Loucy (cell line): ENCODE results near the gene AMPD3.

Experiments
- H2AFZ ChIP-seq: fragments of 200-600 bp; sonication (generic); 2 replicates; pipeline ENCODE4 v1.6.0; 2016; ENCODE audit warnings: antibody characterized with exemption, mild to moderate bottlenecking, low read length, moderate library complexity
- H3F3A ChIP-seq: fragments of 200-600 bp; 2 replicates; pipeline ENCODE4 v1.6.0; 2016; ENCODE audit warnings: antibody characterized with exemption, low read depth, mild to moderate bottlenecking
- H3K27me3 ChIP-seq: fragments of 200-600 bp; sonication (generic); 2 replicates; pipeline ENCODE4 v1.6.1; 2014; ENCODE audit warnings: low read length, mild to moderate bottlenecking; ENCODE audit not compliant: insufficient read depth, poor library complexity, severe bottlenecking
- H3K36me3 ChIP-seq: fragments of 200-600 bp; sonication (generic); 2 replicates; pipeline ENCODE4 v1.6.1; 2016; ENCODE audit warnings: low read length; ENCODE audit not compliant: insufficient read depth
- H3K4me1 ChIP-seq: fragments of 200-600 bp; sonication (generic); 2 replicates; pipeline ENCODE4 v1.5.1; 2014; ENCODE audit warnings: low read length, mild to moderate bottlenecking; ENCODE audit not compliant: insufficient read depth, poor library complexity, severe bottlenecking
- H3K4me2 ChIP-seq: fragments of 200-600 bp; sonication (generic); 2 replicates; pipeline ENCODE4 v1.6.0; 2014; ENCODE audit warnings: antibody characterized with exemption, low read length, low read depth, mild to moderate bottlenecking; ENCODE audit not compliant: poor library complexity, severe bottlenecking
- H3K4me3 ChIP-seq: fragments of 200-600 bp; sonication (generic); 2 replicates; pipeline ENCODE4 v1.5.1; 2014; ENCODE audit warnings: low read length, mild to moderate bottlenecking, mixed read lengths; ENCODE audit not compliant: poor library complexity, severe bottlenecking
- H3K79me2 ChIP-seq: fragments of 200-600 bp; sonication (generic); 2 replicates; pipeline ENCODE4 v1.6.1; 2014; ENCODE audit warnings: low read length; ENCODE audit not compliant: insufficient read depth
- H3K9ac ChIP-seq: fragments of 200-600 bp; sonication (generic); 2 replicates; pipeline ENCODE4 v1.6.0; 2014; ENCODE audit warnings: mild to moderate bottlenecking, low read depth, low read length, moderate library complexity; ENCODE audit not compliant: poor library complexity, severe bottlenecking
- H3K9me2 ChIP-seq: fragments of 200-600 bp; sonication (generic); replicated peaks from 2 replicates; pipeline ENCODE4 v1.6.1; 2016; ENCODE audit warnings: low read depth, low read length, mixed read lengths
- H3K9me3 ChIP-seq: fragments of 200-600 bp; sonication (generic); 2 replicates; pipeline ENCODE4 v1.6.1; 2014; ENCODE audit warnings: mild to moderate bottlenecking, antibody characterized with exemption, low read length, low read depth; ENCODE audit not compliant: insufficient read depth
- H4K20me1 ChIP-seq: fragments of 200-600 bp; sonication (generic); 2 replicates; pipeline ENCODE4 v1.6.0; 2014; ENCODE audit warnings: antibody characterized with exemption, low read length, mild to moderate bottlenecking; ENCODE audit not compliant: insufficient read depth, poor library complexity, severe bottlenecking
- CTCF ChIP-seq: fragments of 200-600 bp; sonication (generic); conservative IDR thresholded peaks from 2 replicates; pipeline ENCODE4 v1.5.1; 2014; ENCODE audit warnings: mild to moderate bottlenecking, antibody characterized with exemption, low read length
- EZH2phosphoT487 ChIP-seq: fragments of 200-600 bp; IDR thresholded peaks from 2 replicates; pipeline ENCODE4 v1.6.1; 2018; ENCODE audit warnings: antibody characterized with exemption, mild to moderate bottlenecking, moderate library complexity, borderline replicate concordance

AMPD3 gene

GRCh38 chr11:10503777-10504480, 48.9 kb downstream of the AMPD3 start:
- no peaks in the 10 kb centered on the region for H3K4me1 ChIP-seq
- no peak overlapping the region for H3K9ac ChIP-seq
- H3K79me2 ChIP-seq = no peaks in the 10 kb centered on the region
- no peak overlapping the region for H2AFZ ChIP-seq
- H3F3A ChIP-seq = no peaks in the 10 kb centered on the region
- no peak overlapping the region for H3K4me3 ChIP-seq
- no peaks in the 10 kb centered on the region for H3K27me3 ChIP-seq
- TF ChIP-seq CTCF = no peak
- no peaks in the 10 kb centered on the region for H3K9me3 ChIP-seq
- H3K36me3 ChIP-seq = peaks cover 83% of the 10 kb centered on the region
- no peaks in the 10 kb centered on the region for H3K9me2 ChIP-seq
- no peaks in the 10 kb centered on the region for H4K20me1 ChIP-seq
- H3K4me2 ChIP-seq = no peak overlapping the region

DNA sequence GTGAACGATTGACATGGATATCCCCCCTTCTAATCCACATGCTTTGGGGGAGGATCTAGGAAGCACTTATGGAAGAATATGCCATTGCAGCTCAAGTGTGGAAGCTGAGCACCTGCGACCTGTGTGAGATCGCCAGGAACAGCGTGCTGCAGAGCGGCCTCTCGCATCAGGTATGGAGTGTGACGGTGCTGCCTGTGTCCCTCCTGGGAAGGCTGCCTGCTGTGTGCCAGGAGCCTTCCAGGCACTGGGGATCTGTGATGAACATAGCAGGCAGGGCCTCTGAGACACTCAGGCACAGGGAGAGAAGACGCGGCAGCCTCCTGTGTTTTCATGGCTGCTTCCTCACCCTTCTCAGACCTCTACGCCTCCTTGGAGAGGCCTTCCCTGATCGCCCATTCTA, 49.4 kb downstream of the AMPD3 start:
- Histone ChIP-seq H3K9me2 (no peaks in the 10 kb centered on the region), H3K4me2 (no peak overlapping the region), H3K4me1 (no peaks in the 10 kb centered on the region), H3K36me3 (peaks cover 78% of the 10 kb centered on the region), H4K20me1 (no peaks in the 10 kb centered on the region), H3K9ac (no peak overlapping the region), H3F3A (no peaks in the 10 kb centered on the region), H3K27me3 (no peaks in the 10 kb centered on the region), H2AFZ (no peak overlapping the region), H3K4me3 (no peak overlapping the region), H3K9me3 (no peaks in the 10 kb centered on the region), H3K79me2 (no peaks in the 10 kb centered on the region)
- no peak for TF ChIP-seq EZH2phosphoT487

DNA sequence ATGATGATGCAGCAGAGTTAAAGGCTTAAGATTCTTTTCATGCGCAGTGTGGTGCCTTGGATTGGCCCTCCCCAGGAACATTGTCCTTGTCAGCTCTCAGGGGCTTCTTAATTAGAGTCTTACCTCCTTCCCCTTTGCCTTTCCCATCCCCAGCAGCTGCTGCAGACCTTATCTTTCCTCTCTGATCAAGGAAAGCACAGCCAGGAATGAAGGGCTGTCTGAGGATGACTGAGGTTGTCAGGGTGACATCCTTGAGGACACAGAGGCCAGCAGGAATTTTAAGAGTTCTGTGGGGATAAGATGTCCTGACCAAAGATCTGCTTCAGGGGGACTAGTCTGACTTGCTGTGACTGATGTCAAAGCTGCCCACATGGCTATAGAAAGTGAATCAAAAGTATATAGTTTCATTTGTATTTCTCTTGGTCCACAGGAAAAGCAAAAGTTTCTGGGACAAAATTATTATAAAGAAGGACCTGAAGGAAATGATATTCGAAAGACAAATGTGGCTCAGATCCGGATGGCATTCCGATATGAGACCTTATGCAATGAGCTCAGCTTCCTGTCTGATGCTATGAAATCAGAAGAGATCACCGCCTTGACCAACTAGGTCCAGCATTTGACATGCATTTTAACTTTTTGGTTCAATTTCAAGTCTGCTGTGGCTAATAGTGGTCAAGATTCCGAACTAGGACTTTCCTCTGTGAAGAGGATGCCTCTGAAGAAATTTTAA, 50.4 kb downstream of the AMPD3 start:
- no peaks in the 10 kb centered on the region for H3K27me3 ChIP-seq
- no peaks in the 10 kb centered on the region for H3K4me1 ChIP-seq
- no peaks in the 10 kb centered on the region for H4K20me1 ChIP-seq
- H3K4me3 ChIP-seq = no peak overlapping the region
- H3K79me2 ChIP-seq = no peaks in the 10 kb centered on the region
- no peak overlapping the region for H2AFZ ChIP-seq
- no peaks in the 10 kb centered on the region for H3K9me3 ChIP-seq
- no peak for TF ChIP-seq EZH2phosphoT487
- TF ChIP-seq CTCF = no peak
- no peaks in the 10 kb centered on the region for H3K9me2 ChIP-seq
- H3K9ac ChIP-seq = no peak overlapping the region
- no peak overlapping the region for H3K4me2 ChIP-seq
- no peaks in the 10 kb centered on the region for H3F3A ChIP-seq
- peaks cover 68% of the 10 kb centered on the region for H3K36me3 ChIP-seq

GRCh38 chr11:10506008-10506370, 50.9 kb downstream of the AMPD3 start:
- no peak for TF ChIP-seq EZH2phosphoT487
- TF ChIP-seq CTCF = no peak
- Histone ChIP-seq H3K79me2 (no peaks in the 10 kb centered on the region), H3K36me3 (peaks cover 63% of the 10 kb centered on the region), H3K9me2 (no peaks in the 10 kb centered on the region), H3K9me3 (no peaks in the 10 kb centered on the region), H3K27me3 (no peaks in the 10 kb centered on the region), H3K4me1 (no peaks in the 10 kb centered on the region), H3K4me2 (no peak overlapping the region), H4K20me1 (no peaks in the 10 kb centered on the region), H3K9ac (no peak overlapping the region), H3K4me3 (no peak overlapping the region), H2AFZ (no peak overlapping the region), H3F3A (no peaks in the 10 kb centered on the region)
